Measurements from ENCODE around the gene ZDHHC24.
"Not testable (repeated sequence)": the region's sequence is repeated elsewhere in the genome, so short reads cannot be mapped to it uniquely, and the experiment has no call there.

DNA sequence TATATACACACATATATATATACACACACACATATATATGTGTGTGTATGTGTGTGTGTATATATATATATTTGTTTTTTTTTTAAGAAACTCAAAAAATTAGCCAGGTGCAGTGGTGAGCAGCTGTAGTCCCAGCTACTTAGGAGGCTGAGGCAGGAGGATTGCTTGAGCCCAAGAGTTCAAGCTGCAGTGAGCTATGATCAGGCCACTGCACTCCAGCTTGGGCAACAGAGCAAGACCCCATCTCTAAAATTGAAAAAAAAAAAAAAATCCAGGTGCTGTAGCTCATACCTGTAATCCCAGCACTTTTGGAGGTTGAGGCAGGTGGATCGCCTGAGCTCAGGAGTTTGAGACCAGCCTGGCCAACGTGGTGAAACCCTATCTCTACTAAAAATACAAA lies 43.5 kb upstream of the ZDHHC24 start:
- not testable (repeated sequence) for TF ChIP-seq POLR2AphosphoS5 (IDR thresholded peaks at IDR 0.05)
- TF ChIP-seq, protein P1, sequence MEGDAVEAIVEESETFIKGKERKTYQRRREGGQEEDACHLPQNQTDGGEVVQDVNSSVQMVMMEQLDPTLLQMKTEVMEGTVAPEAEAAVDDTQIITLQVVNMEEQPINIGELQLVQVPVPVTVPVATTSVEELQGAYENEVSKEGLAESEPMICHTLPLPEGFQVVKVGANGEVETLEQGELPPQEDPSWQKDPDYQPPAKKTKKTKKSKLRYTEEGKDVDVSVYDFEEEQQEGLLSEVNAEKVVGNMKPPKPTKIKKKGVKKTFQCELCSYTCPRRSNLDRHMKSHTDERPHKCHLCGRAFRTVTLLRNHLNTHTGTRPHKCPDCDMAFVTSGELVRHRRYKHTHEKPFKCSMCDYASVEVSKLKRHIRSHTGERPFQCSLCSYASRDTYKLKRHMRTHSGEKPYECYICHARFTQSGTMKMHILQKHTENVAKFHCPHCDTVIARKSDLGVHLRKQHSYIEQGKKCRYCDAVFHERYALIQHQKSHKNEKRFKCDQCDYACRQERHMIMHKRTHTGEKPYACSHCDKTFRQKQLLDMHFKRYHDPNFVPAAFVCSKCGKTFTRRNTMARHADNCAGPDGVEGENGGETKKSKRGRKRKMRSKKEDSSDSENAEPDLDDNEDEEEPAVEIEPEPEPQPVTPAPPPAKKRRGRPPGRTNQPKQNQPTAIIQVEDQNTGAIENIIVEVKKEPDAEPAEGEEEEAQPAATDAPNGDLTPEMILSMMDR (IDR thresholded peaks at IDR 0.05), result not testable (repeated sequence)

Measured in prostate gland (tissue), 2 donors.